HUDEP-2 (cell line): ENCODE results near the gene ATXN1.
"Not testable (repeated sequence)": the region's sequence is repeated elsewhere in the genome, so short reads cannot be mapped to it uniquely, and the experiment has no call there.

Experiments
- DNase-seq, 76 experiments: peaks; one replicate each; lab custom pipeline; 2025; ENCODE audit not compliant: unreplicated experiment in 76 of 76; lab: John Stamatoyannopoulos, UW

The ATXN1 gene

GRCh38 chr6:16760516-16761470 lies at the start of gene ATXN1:
Gene ATXN1, minus strand, starts transcription at chr6:16761460.
- DNase-seq, result peak in 3 of 76 experiments; percentile 21 to 31 (median 23)

GRCh38 chr6:16810411-16810810 lies 49.2 kb upstream of the ATXN1 start:
- no peak for DNase-seq

- no peak for DNase-seq
Observed at GRCh38 chr6:16809753-16810358, 48.6 kb upstream of the ATXN1 start.

- DNase-seq, result no peak
Observed at GRCh38 chr6:16807956-16808355, 46.7 kb upstream of the ATXN1 start.

- no peak for DNase-seq
Observed at GRCh38 chr6:16806363-16806762, 45.1 kb upstream of the ATXN1 start.

- no peak for DNase-seq
Observed at GRCh38 chr6:16805243-16805950, 44.1 kb upstream of the ATXN1 start.

GRCh38 chr6:16804546-16805242 lies 43.4 kb upstream of the ATXN1 start:
- DNase-seq, result no peak

GRCh38 chr6:16803294-16804200 lies 42.3 kb upstream of the ATXN1 start:
- DNase-seq, result no peak

GRCh38 chr6:16802071-16802470 lies 40.8 kb upstream of the ATXN1 start:
- no peak for DNase-seq

- no peak for DNase-seq
Observed at GRCh38 chr6:16800942-16801341, 39.7 kb upstream of the ATXN1 start.

- DNase-seq, result no peak
Observed at GRCh38 chr6:16800341-16800740, 39.1 kb upstream of the ATXN1 start.

- DNase-seq, result no peak
Observed at GRCh38 chr6:16799279-16800193, 38.3 kb upstream of the ATXN1 start.

GRCh38 chr6:16793828-16794412 lies 32.7 kb upstream of the ATXN1 start:
- no peak for DNase-seq

- no peak for DNase-seq
Observed at GRCh38 chr6:16789329-16790038, 28.2 kb upstream of the ATXN1 start.

GRCh38 chr6:16787128-16787682 lies 25.9 kb upstream of the ATXN1 start:
- DNase-seq, result no peak

- DNase-seq, result no peak
Observed at GRCh38 chr6:16785496-16785895, 24.2 kb upstream of the ATXN1 start.

GRCh38 chr6:16784957-16785356 lies 23.7 kb upstream of the ATXN1 start:
- not testable (repeated sequence) for DNase-seq
